Calu3 (cell line): ENCODE data around the gene CACNA2D1. TPM values are rescaled to one million over a fixed set of nuclear protein-coding genes. Genes with fewer than 3 reads are reported as not detected.
A peak's percentile ranks its signal among the peaks of the same experiment; 100 is the strongest.

Source experiments
- BruUV-seq: library from RNA; stranded (reverse); fragments of 400-500 nt; replicated peaks from 2 replicates; lab custom pipeline; 2021; lab: Mats Ljungman, UMichigan
- CTCF ChIA-PET: fragments of 300-600 bp; sonication (Branson Sonifier 250); formaldehyde crosslinking; loops from one replicate; lab custom pipeline; 2022; ENCODE audit warnings: antibody characterized with exemption; lab: Charles Lee
- DNase-seq: peaks from one replicate; pipeline ENCODE4 v3.0.0; 2022
- H3K27ac Mint-ChIP-seq: one replicate; pipeline ENCODE4 v1.8.0; 2022; ENCODE audit warnings: mixed read lengths; ENCODE audit not compliant: unreplicated experiment
- H3K27me3 Mint-ChIP-seq: one replicate; pipeline ENCODE4 v1.8.0; 2022; ENCODE audit warnings: mixed read lengths; ENCODE audit not compliant: unreplicated experiment
- H3K36me3 Mint-ChIP-seq: one replicate; pipeline ENCODE4 v1.8.0; 2022; ENCODE audit warnings: mild to moderate bottlenecking, moderate library complexity, mixed read lengths; ENCODE audit not compliant: insufficient read depth, unreplicated experiment
- H3K4me1 Mint-ChIP-seq: one replicate; pipeline ENCODE4 v1.8.0; 2022; ENCODE audit warnings: mild to moderate bottlenecking, low read depth, mixed read lengths; ENCODE audit not compliant: unreplicated experiment
- H3K4me3 Mint-ChIP-seq: one replicate; pipeline ENCODE4 v1.8.0; 2022; ENCODE audit warnings: mild to moderate bottlenecking, low read depth, moderate library complexity, mixed read lengths; ENCODE audit not compliant: unreplicated experiment
- H3K9me3 Mint-ChIP-seq: one replicate; pipeline ENCODE4 v1.8.0; 2022; ENCODE audit warnings: low read depth, mixed read lengths; ENCODE audit not compliant: unreplicated experiment
- CTCF ChIP-seq: fragments of 200-600 bp; IDR thresholded peaks from one replicate; pipeline ENCODE4 v1.8.0; 2022; ENCODE audit warnings: antibody characterized with exemption; ENCODE audit not compliant: unreplicated experiment
- intact Hi-C: fragments of 100-400 bp; cut with micrococcal nuclease; formaldehyde crosslinking; loops from one replicate; pipeline ENCODE4 v1.10.0; 2022; ENCODE audit not compliant: unreplicated experiment
- total RNA-seq: library from RNA; stranded (reverse); gene quantifications from 2 replicates; pipeline ENCODE4 v1.2.3, GENCODE V29; 2022

Gene CACNA2D1
- total RNA-seq, 1 experiment from 2014 or later = 10.4 TPM

GRCh38 chr7:82244947-82245517 lies 198.5 kb downstream of the CACNA2D1 start:
- no TSS peak for BruUV-seq
- H3K4me1 Mint-ChIP-seq = no peaks in the 10 kb centered on the region
- DNase-seq = no peak
- H3K4me3 Mint-ChIP-seq = no peak overlapping the region
- no peaks in the 10 kb centered on the region for H3K36me3 Mint-ChIP-seq
- CTCF ChIA-PET = no interaction called here
- no peak for TF ChIP-seq CTCF
- H3K27me3 Mint-ChIP-seq = no peaks in the 10 kb centered on the region
- intact Hi-C loops = no loop called here
- H3K27ac Mint-ChIP-seq = no peak overlapping the region
- no peaks in the 10 kb centered on the region for H3K9me3 Mint-ChIP-seq

- DNase-seq = no peak
- no peaks in the 10 kb centered on the region for H3K9me3 Mint-ChIP-seq
- no peaks in the 10 kb centered on the region for H3K36me3 Mint-ChIP-seq
- no TSS peak for BruUV-seq
- H3K4me3 Mint-ChIP-seq = no peak overlapping the region
- TF ChIP-seq CTCF = no peak
- no peak overlapping the region for H3K27ac Mint-ChIP-seq
- CTCF ChIA-PET = no interaction called here
- H3K27me3 Mint-ChIP-seq = no peaks in the 10 kb centered on the region
- intact Hi-C loops = no loop called here
- H3K4me1 Mint-ChIP-seq = no peaks in the 10 kb centered on the region
These were observed 202.2 kb downstream of the CACNA2D1 start for GRCh38 chr7:82241356-82241755.

GRCh38 chr7:82235713-82236112 lies 207.9 kb downstream of the CACNA2D1 start:
- H3K27ac Mint-ChIP-seq = no peak overlapping the region
- no peak for DNase-seq

GRCh38 chr7:82234457-82235049 lies 209.0 kb downstream of the CACNA2D1 start:
- peak; percentile 1 for DNase-seq
- intact Hi-C loops = loop anchor here (1.0 to 10.0 kb wide), 5 partner anchors 120 to 493 kb away; partner anchors contain the start of gene CACNA2D1
- no peak overlapping the region for H3K4me3 Mint-ChIP-seq
- CTCF ChIA-PET = interaction anchor here (0.5 to 1.2 kb wide), 3 partner anchors 120 to 371 kb away, joined by 3 to 6 read pairs (median 5); no protein-coding TSS in a partner anchor
- H3K4me1 Mint-ChIP-seq = no peaks in the 10 kb centered on the region
- peak; percentile 29 for TF ChIP-seq CTCF
- H3K27me3 Mint-ChIP-seq = no peaks in the 10 kb centered on the region
- no peaks in the 10 kb centered on the region for H3K9me3 Mint-ChIP-seq
- H3K36me3 Mint-ChIP-seq = no peaks in the 10 kb centered on the region
- BruUV-seq = no TSS peak
- no peak overlapping the region for H3K27ac Mint-ChIP-seq

More at GRCh38 chr7:82235713-82236112, 207.9 kb downstream of the CACNA2D1 start:
- Mint-ChIP-seq H3K36me3 (no peaks in the 10 kb centered on the region), H3K4me3 (no peak overlapping the region), H3K9me3 (no peaks in the 10 kb centered on the region), H3K27me3 (no peaks in the 10 kb centered on the region), H3K4me1 (no peaks in the 10 kb centered on the region)
- TF ChIP-seq CTCF = no peak
- CTCF ChIA-PET = no interaction called here
- no TSS peak for BruUV-seq
- intact Hi-C loops = loop anchor here (1.0 to 10.0 kb wide), 3 partner anchors 119 to 337 kb away; no protein-coding TSS in a partner anchor
